D721Med (cell line): Measurements from ENCODE around the gene SEC16B.

Source experiments
- DNase-seq: peaks from one replicate; pipeline ENCODE4 v3.0.0; 2011; ENCODE audit warnings: low spot score; ENCODE audit not compliant: insufficient read length
- FAIRE-seq: peaks from 2 replicates; lab custom pipeline; 2011; peaks lifted over from hg19 to GRCh38; lab: Jason Lieb, UNC
- TF ChIP-seq, protein P1 (sequence below): IDR thresholded peaks from 2 replicates; pipeline ENCODE4 v1.5.1; 2012; ENCODE audit warnings: mild to moderate bottlenecking, control low read depth; ENCODE audit not compliant: insufficient read depth; ENCODE audit errors: missing control alignments

The SEC16B gene

DNA sequence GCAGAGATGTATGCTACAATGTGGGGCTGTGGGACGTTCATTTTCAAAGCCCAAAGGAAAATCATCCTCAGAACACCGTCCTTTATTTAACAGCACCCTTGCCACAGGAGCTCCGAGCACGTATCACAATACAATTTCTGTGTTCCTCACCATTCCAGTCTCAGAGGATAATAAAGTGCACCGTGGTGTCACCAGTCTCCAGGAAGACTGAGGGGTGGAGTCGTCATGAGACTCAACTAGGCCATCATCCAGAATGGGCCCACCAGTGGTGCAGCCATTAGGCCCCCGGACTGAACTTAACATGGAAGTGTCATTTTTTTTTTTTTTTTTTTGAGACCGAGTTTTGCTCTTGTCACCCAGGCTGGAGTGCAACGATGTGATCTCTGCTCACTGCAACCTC is 17.2 kb downstream of the SEC16B start:
- FAIRE-seq (no peak), DNase-seq (no peak)
- TF ChIP-seq, protein P1, sequence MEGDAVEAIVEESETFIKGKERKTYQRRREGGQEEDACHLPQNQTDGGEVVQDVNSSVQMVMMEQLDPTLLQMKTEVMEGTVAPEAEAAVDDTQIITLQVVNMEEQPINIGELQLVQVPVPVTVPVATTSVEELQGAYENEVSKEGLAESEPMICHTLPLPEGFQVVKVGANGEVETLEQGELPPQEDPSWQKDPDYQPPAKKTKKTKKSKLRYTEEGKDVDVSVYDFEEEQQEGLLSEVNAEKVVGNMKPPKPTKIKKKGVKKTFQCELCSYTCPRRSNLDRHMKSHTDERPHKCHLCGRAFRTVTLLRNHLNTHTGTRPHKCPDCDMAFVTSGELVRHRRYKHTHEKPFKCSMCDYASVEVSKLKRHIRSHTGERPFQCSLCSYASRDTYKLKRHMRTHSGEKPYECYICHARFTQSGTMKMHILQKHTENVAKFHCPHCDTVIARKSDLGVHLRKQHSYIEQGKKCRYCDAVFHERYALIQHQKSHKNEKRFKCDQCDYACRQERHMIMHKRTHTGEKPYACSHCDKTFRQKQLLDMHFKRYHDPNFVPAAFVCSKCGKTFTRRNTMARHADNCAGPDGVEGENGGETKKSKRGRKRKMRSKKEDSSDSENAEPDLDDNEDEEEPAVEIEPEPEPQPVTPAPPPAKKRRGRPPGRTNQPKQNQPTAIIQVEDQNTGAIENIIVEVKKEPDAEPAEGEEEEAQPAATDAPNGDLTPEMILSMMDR = no peak

- TF ChIP-seq, protein P1 = no peak
- FAIRE-seq (no peak), DNase-seq (no peak)
Measured at GRCh38 chr1:177952249-177952648, 17.6 kb downstream of the SEC16B start.

DNA sequence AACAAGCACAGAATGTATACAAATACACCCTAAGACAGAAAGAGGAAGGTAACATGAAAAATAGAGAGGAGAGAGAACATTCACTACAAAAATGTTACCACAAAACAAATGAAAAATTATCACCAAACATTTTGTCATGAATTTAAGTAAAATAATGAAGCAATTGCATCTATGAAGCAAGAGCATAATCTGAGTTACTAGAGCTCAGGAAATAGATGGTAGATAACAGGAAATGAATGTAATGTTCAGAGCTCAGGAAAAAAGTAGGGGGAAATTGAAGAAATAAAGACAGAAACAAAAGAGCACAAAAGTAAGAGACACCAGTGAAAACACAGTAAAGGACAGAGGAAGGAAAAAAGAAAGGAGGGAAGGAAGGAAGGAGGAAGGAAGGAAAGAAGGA is 19.4 kb downstream of the SEC16B start:
- DNase-seq = no peak
- TF ChIP-seq, protein P1 = no peak
- peak; percentile 16 for FAIRE-seq

GRCh38 chr1:177948336-177948972 is 21.4 kb downstream of the SEC16B start:
- TF ChIP-seq, protein P1 = peak; percentile 94
- FAIRE-seq = peak; percentile 92
- DNase-seq = no peak

GRCh38 chr1:177947623-177948022 is 22.2 kb downstream of the SEC16B start:
- TF ChIP-seq, protein P1 = no peak
- FAIRE-seq = no peak
- no peak for DNase-seq

DNA sequence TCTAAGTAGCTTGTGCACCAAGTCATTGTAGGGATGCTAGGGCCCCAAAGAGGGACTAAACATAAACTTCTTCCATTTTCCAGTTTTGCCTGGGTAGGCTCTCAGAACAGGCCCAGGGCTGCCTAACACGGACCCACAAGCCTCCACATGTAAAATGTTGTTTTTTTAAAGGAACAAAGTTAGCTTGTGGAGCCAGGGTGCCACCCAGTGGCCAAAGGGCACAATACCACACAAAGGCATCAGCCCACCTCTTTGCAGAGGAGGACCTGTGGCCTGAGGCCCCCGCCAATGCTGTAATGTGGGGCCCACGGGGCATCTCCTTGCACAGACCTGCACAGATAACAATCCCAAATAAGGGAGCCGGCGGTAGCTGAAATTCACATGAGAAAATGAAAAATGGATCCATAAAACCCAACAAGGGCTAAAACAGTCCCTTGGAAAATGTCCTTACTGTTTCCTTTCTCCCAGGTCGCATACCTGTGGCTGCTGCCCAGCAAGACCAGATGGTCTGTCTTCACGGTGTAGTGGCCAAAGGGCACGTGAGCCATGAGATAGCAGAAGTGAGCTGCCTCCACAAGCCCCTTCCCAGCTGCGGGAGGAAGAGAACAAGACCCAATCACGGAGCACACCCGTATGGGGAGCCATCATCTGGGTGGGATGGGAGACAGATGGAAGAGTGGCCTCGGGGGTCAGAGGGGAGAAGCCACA is 23.8 kb downstream of the SEC16B start:
- TF ChIP-seq, protein P1 = peak; percentile 91
- DNase-seq (peak; percentile 50), FAIRE-seq (peak; percentile 86)
